ENCODE results near the gene MRPL54.

GRCh38 chr19:3785938-3786824 is 23.7 kb downstream of the MRPL54 start, which contains the start of gene MATK:
- TF ChIP-seq, protein P1, sequence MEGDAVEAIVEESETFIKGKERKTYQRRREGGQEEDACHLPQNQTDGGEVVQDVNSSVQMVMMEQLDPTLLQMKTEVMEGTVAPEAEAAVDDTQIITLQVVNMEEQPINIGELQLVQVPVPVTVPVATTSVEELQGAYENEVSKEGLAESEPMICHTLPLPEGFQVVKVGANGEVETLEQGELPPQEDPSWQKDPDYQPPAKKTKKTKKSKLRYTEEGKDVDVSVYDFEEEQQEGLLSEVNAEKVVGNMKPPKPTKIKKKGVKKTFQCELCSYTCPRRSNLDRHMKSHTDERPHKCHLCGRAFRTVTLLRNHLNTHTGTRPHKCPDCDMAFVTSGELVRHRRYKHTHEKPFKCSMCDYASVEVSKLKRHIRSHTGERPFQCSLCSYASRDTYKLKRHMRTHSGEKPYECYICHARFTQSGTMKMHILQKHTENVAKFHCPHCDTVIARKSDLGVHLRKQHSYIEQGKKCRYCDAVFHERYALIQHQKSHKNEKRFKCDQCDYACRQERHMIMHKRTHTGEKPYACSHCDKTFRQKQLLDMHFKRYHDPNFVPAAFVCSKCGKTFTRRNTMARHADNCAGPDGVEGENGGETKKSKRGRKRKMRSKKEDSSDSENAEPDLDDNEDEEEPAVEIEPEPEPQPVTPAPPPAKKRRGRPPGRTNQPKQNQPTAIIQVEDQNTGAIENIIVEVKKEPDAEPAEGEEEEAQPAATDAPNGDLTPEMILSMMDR (IDR thresholded peaks at IDR 0.05 in 4 of 5, conservative IDR thresholded peaks at IDR 0.05 in 1 of 5), result no peak
- no peak for TF ChIP-seq POLR2A (IDR thresholded peaks at IDR 0.05)
